Peyer's patch (tissue), 4 donors: ENCODE measurements around the gene PPDPF. TPM values are rescaled to one million over a fixed set of nuclear protein-coding genes. Genes with fewer than 3 reads are reported as not detected.

Experiments
- DNase-seq, 3 donors: peaks; one replicate each; pipeline ENCODE4 v3.0.0-alpha.2; 2017 to 2019
- H3K27ac ChIP-seq, 4 donors: fragments of 200-600 bp; sonication (generic); one replicate each; pipeline ENCODE4 v1.5.1; 2016 to 2019
- H3K27me3 ChIP-seq, 2 donors: fragments of 200-600 bp; sonication (generic); one replicate each; pipeline ENCODE4 v1.5.1; 2019
- H3K36me3 ChIP-seq, 3 donors: fragments of 200-600 bp; sonication (generic); one replicate each; pipeline ENCODE4 v1.5.1; 2016 to 2019
- H3K4me1 ChIP-seq, 4 donors: fragments of 200-600 bp; sonication (generic); one replicate each; pipeline ENCODE4 v1.5.1; 2016 to 2019
- H3K4me3 ChIP-seq, 4 donors: fragments of 200-600 bp; sonication (generic); 1 replicate in 3 of 4; 2 replicates in 1 of 4; pipeline ENCODE4 v1.5.1; 2016 to 2019; ENCODE audit warnings: mild to moderate bottlenecking in 1 of 4
- H3K9me3 ChIP-seq, 4 donors: fragments of 200-600 bp; sonication (generic); one replicate each; pipeline ENCODE4 v1.5.1; 2016 to 2019; ENCODE audit warnings: mild to moderate bottlenecking in 1 of 4
- CTCF ChIP-seq, 6 experiments: fragments of 450-650 bp in 4 of 6; fragments of 200-600 bp in 2 of 6; sonication (generic) in 1 of 6; IDR thresholded peaks; one replicate each; pipeline ENCODE4 v1.5.1; 2017 to 2019; ENCODE audit warnings: antibody characterized with exemption in 6 of 6, mild to moderate bottlenecking in 3 of 6, moderate library complexity in 1 of 6
- POLR2A ChIP-seq, 2 donors: fragments of 450-650 bp; IDR thresholded peaks; one replicate each; pipeline ENCODE4 v1.5.1; 2017; ENCODE audit warnings: antibody characterized with exemption in 2 of 2, mild to moderate bottlenecking in 2 of 2, moderate library complexity in 2 of 2
- total RNA-seq, 4 donors: library from RNA; depleted of rRNA; stranded (reverse); fragments of >200 nt; gene quantifications; one replicate each; pipeline ENCODE4 v1.1.0, GENCODE V29; 2016

PPDPF gene
- total RNA-seq, 4 donors from 2014 or later = 94.1 to 435 (median 193) TPM

GRCh38 chr20:63520934-63521601 lies 503 bp downstream of the PPDPF start:
- TF ChIP-seq POLR2A (IDR thresholded peaks at IDR 0.05) (no peak), CTCF (IDR thresholded peaks at IDR 0.05) (peak in 2 of 6 experiments; percentile 13 to 15)
- H3K36me3 ChIP-seq = peaks cover 0 to 16% (median 0%) of the 10 kb centered on the region in 3 donors
- DNase-seq = peak; percentile 42 to 88 (median 81)
- peaks cover 0 to 27% (median 11%) of the 10 kb centered on the region in 4 donors for H3K4me1 ChIP-seq
- H3K9me3 ChIP-seq = no peaks in the 10 kb centered on the region
- peak overlapping the region; percentile 76 to 99 (median 98) for H3K4me3 ChIP-seq
- H3K27me3 ChIP-seq = no peaks in the 10 kb centered on the region
- peak overlapping the region; percentile 93 to 99 (median 96) for H3K27ac ChIP-seq

GRCh38 chr20:63521602-63522001 lies 1.0 kb downstream of the PPDPF start:
- DNase-seq = peak in 1 of 3 donors; percentile 48
- no peaks in the 10 kb centered on the region for H3K27me3 ChIP-seq
- peaks cover 0 to 16% (median 0%) of the 10 kb centered on the region in 3 donors for H3K36me3 ChIP-seq
- no peak for TF ChIP-seq POLR2A (IDR thresholded peaks at IDR 0.05)
- TF ChIP-seq CTCF (IDR thresholded peaks at IDR 0.05) = no peak
- H3K27ac ChIP-seq = peak overlapping the region; percentile 93 to 99 (median 96)
- H3K4me3 ChIP-seq = peak overlapping the region; percentile 76 to 99 (median 98)
- H3K4me1 ChIP-seq = peaks cover 0 to 31% (median 11%) of the 10 kb centered on the region in 4 donors
- no peaks in the 10 kb centered on the region for H3K9me3 ChIP-seq

- Histone ChIP-seq H3K27ac (no peak overlapping the region), H3K4me3 (peak overlapping the region in 2 of 4 donors; percentile 76 to 98), H3K27me3 (no peaks in the 10 kb centered on the region), H3K36me3 (peaks cover 0 to 16% (median 0%) of the 10 kb centered on the region in 3 donors), H3K9me3 (no peaks in the 10 kb centered on the region), H3K4me1 (peaks cover 0 to 31% (median 11%) of the 10 kb centered on the region in 4 donors)
- no peak for TF ChIP-seq POLR2A (IDR thresholded peaks at IDR 0.05)
- TF ChIP-seq CTCF (IDR thresholded peaks at IDR 0.05) = no peak
- DNase-seq = peak in 1 of 3 donors; percentile 47
These were observed 1.7 kb downstream of the PPDPF start for GRCh38 chr20:63522091-63522868.

- peaks cover 0 to 31% (median 11%) of the 10 kb centered on the region in 4 donors for H3K4me1 ChIP-seq
- no peaks in the 10 kb centered on the region for H3K27me3 ChIP-seq
- DNase-seq = peak in 1 of 3 donors; percentile 51
- H3K4me3 ChIP-seq = no peak overlapping the region
- no peaks in the 10 kb centered on the region for H3K9me3 ChIP-seq
- peaks cover 0 to 16% (median 0%) of the 10 kb centered on the region in 3 donors for H3K36me3 ChIP-seq
- no peak overlapping the region for H3K27ac ChIP-seq
- TF ChIP-seq CTCF (IDR thresholded peaks at IDR 0.05) (no peak), POLR2A (IDR thresholded peaks at IDR 0.05) (no peak)
These were observed 2.5 kb downstream of the PPDPF start for GRCh38 chr20:63522981-63523611.

- H3K27ac ChIP-seq = no peak overlapping the region
- no peak overlapping the region for H3K4me3 ChIP-seq
- no peak for DNase-seq
- TF ChIP-seq CTCF (IDR thresholded peaks at IDR 0.05) = no peak
- no peak for TF ChIP-seq POLR2A (IDR thresholded peaks at IDR 0.05)
- H3K36me3 ChIP-seq = peaks cover 0 to 16% (median 0%) of the 10 kb centered on the region in 3 donors
- no peaks in the 10 kb centered on the region for H3K9me3 ChIP-seq
- H3K27me3 ChIP-seq = no peaks in the 10 kb centered on the region
- H3K4me1 ChIP-seq = peaks cover 0 to 24% (median 11%) of the 10 kb centered on the region in 4 donors
These were observed 4.6 kb downstream of the PPDPF start for GRCh38 chr20:63525185-63525584.
